ENCODE results near the gene CTRB1. TPM values are rescaled to one million over a fixed set of nuclear protein-coding genes. Genes with fewer than 3 reads are reported as not detected.
"Not testable (repeated sequence)": the region's sequence is repeated elsewhere in the genome, so short reads cannot be mapped to it uniquely, and the experiment has no call there.

Gene CTRB1
- total RNA-seq, 1 experiment from 2014 or later = not detected

GRCh38 chr16:75241955-75242354 is 23.2 kb downstream of the CTRB1 start:
- H3K23ac ChIP-seq (ENCODE audit: insufficient read length, low read depth, low read length) = no peak overlapping the region
- DNase-seq = no peak
- H2BK12ac ChIP-seq (ENCODE audit: insufficient read length, low read depth, low read length) = no peak overlapping the region
- H4K5ac ChIP-seq (ENCODE audit: insufficient read length, low read depth, low read length) = no peak overlapping the region
- H3K9ac ChIP-seq (ENCODE audit: extremely low read depth, insufficient read length, low read length) = no peak overlapping the region
- H3T11ph ChIP-seq (ENCODE audit: low read length) = no peak overlapping the region
- Mint-ChIP-seq H3K4me3 (no peak overlapping the region), H3K27ac (peak overlapping the region in 1 of 3 experiments; percentile 38; a peak in 1 of 7 replicates), H3K4me1 (peaks cover 30 to 45% of the 10 kb centered on the region in 2 experiments), H3K27me3 (ENCODE audit: low read depth) (no peaks in the 10 kb centered on the region; the same call in 1 of the 2 replicates), H3K36me3 (ENCODE audit: insufficient read depth in 1 of 3, low read depth in 3 of 3) (peaks cover 30 to 47% (median 38%) of the 10 kb centered on the region in 3 experiments; a peak in 6 of 7 replicates), H3K9me3 (no peaks in the 10 kb centered on the region)
- H3K27me3 ChIP-seq (ENCODE audit: insufficient read depth, low read length) = no peaks in the 10 kb centered on the region
- H2AFZ ChIP-seq (ENCODE audit: low read length) = no peak overlapping the region
- H3K27ac ChIP-seq (ENCODE audit: insufficient read length, low read depth, low read length) = no peak overlapping the region
- no peak overlapping the region for H2BK120ac ChIP-seq (ENCODE audit: low read depth, low read length, poor library complexity, severe bottlenecking)
- no peaks in the 10 kb centered on the region; the same call in 1 of the 2 replicates for H3K4me1 ChIP-seq (ENCODE audit: insufficient read depth, low read length)
- no peak overlapping the region for H2AK5ac ChIP-seq (ENCODE audit: insufficient read length, low read length)
- no peaks in the 10 kb centered on the region for H4K20me1 ChIP-seq (ENCODE audit: control insufficient read depth, insufficient read depth, insufficient read length)
- no peak overlapping the region for H2BK20ac ChIP-seq (ENCODE audit: low read depth, low read length, poor library complexity, severe bottlenecking)
- H3K23me2 ChIP-seq (ENCODE audit: insufficient read length, low read depth, low read length, poor library complexity, severe bottlenecking) = no peaks in the 10 kb centered on the region
- H3K79me2 ChIP-seq (ENCODE audit: insufficient read depth, low read length) = peaks cover 23% of the 10 kb centered on the region; the same call in 1 of the 2 replicates
- no peak overlapping the region for H3K4me2 ChIP-seq (ENCODE audit: insufficient read depth, insufficient read length, low read length)
- no peak overlapping the region for H3K4ac ChIP-seq (ENCODE audit: low read depth, low read length)
- no peak overlapping the region for H4K91ac ChIP-seq (ENCODE audit: insufficient read length, low read depth, low read length)
- no peaks in the 10 kb centered on the region for H3K9me3 ChIP-seq (ENCODE audit: control insufficient read depth, low read depth, low read length)
- peaks cover 7% of the 10 kb centered on the region for H3K79me1 ChIP-seq (ENCODE audit: insufficient read depth, low read depth, low read length, poor library complexity, severe bottlenecking)
- H3K14ac ChIP-seq (ENCODE audit: insufficient read depth, low read length) = no peak overlapping the region
- H2BK15ac ChIP-seq (ENCODE audit: low read depth, low read length) = no peak overlapping the region
- H2BK5ac ChIP-seq (ENCODE audit: insufficient read length, low read length) = no peak overlapping the region
- H3K18ac ChIP-seq (ENCODE audit: insufficient read length, low read depth, low read length) = no peak overlapping the region
- H3K56ac ChIP-seq (ENCODE audit: insufficient read length, low read depth, low read length) = no peak overlapping the region
- WGBS (ENCODE audit: extremely low coverage, insufficient read length, low lambda C conversion rate) = no CpG with 5 or more reads among the region's 13 CpGs
- no peak overlapping the region for H4K8ac ChIP-seq (replicated peaks; ENCODE audit: insufficient read length, low read depth, low read length)
- TF ChIP-seq CTCF (conservative IDR thresholded peaks at IDR 0.05) = no peak

- not testable (repeated sequence) for H3K9ac ChIP-seq (ENCODE audit: extremely low read depth, insufficient read length, low read length); H3K9me3 ChIP-seq (ENCODE audit: control insufficient read depth, low read depth, low read length)
- WGBS (ENCODE audit: extremely low coverage, insufficient read length, low lambda C conversion rate) = no CpG with 5 or more reads among the region's 27 CpGs
These were observed 23.8 kb downstream of the CTRB1 start for GRCh38 chr16:75242436-75243078.

More at GRCh38 chr16:75242436-75243078, 23.8 kb downstream of the CTRB1 start:
- not testable (repeated sequence) for H3K27ac ChIP-seq (ENCODE audit: insufficient read length, low read depth, low read length); H4K8ac ChIP-seq (replicated peaks; ENCODE audit: insufficient read length, low read depth, low read length); H3K23me2 ChIP-seq (ENCODE audit: insufficient read length, low read depth, low read length, poor library complexity, severe bottlenecking); DNase-seq; H3K4me1 ChIP-seq (ENCODE audit: insufficient read depth, low read length); H3K4me2 ChIP-seq (ENCODE audit: insufficient read depth, insufficient read length, low read length); H4K5ac ChIP-seq (ENCODE audit: insufficient read length, low read depth, low read length); H3K4me3 Mint-ChIP-seq; H2AFZ ChIP-seq (ENCODE audit: low read length); H3K14ac ChIP-seq (ENCODE audit: insufficient read depth, low read length); H3T11ph ChIP-seq (ENCODE audit: low read length); H3K4ac ChIP-seq (ENCODE audit: low read depth, low read length); H2BK12ac ChIP-seq (ENCODE audit: insufficient read length, low read depth, low read length); H3K18ac ChIP-seq (ENCODE audit: insufficient read length, low read depth, low read length); H3K79me1 ChIP-seq (ENCODE audit: insufficient read depth, low read depth, low read length, poor library complexity, severe bottlenecking); H3K23ac ChIP-seq (ENCODE audit: insufficient read length, low read depth, low read length); H3K27me3 Mint-ChIP-seq (ENCODE audit: low read depth); H3K9me3 Mint-ChIP-seq; H3K56ac ChIP-seq (ENCODE audit: insufficient read length, low read depth, low read length); H2AK5ac ChIP-seq (ENCODE audit: insufficient read length, low read length); H2BK20ac ChIP-seq (ENCODE audit: low read depth, low read length, poor library complexity, severe bottlenecking); H3K27me3 ChIP-seq (ENCODE audit: insufficient read depth, low read length); H4K91ac ChIP-seq (ENCODE audit: insufficient read length, low read depth, low read length); H2BK120ac ChIP-seq (ENCODE audit: low read depth, low read length, poor library complexity, severe bottlenecking); H2BK5ac ChIP-seq (ENCODE audit: insufficient read length, low read length); H2BK15ac ChIP-seq (ENCODE audit: low read depth, low read length); H4K20me1 ChIP-seq (ENCODE audit: control insufficient read depth, insufficient read depth, insufficient read length)
- H3K4me1 Mint-ChIP-seq = peaks cover 36 to 47% of the 10 kb centered on the region in 2 experiments
- peaks cover 31 to 43% (median 38%) of the 10 kb centered on the region in 3 experiments; a peak in 6 of 7 replicates for H3K36me3 Mint-ChIP-seq (ENCODE audit: insufficient read depth in 1 of 3, low read depth in 3 of 3)
- H3K27ac Mint-ChIP-seq = peak overlapping the region in 2 of 3 experiments; percentile 38 to 85; a peak in 3 of 7 replicates
- H3K79me2 ChIP-seq (ENCODE audit: insufficient read depth, low read length) = peaks cover 29% of the 10 kb centered on the region; the same call in 1 of the 2 replicates

Data from H9 (cell line).